PC-9 (cell line): ENCODE results near the gene MICOS13. TPM values are rescaled to one million over a fixed set of nuclear protein-coding genes. Genes with fewer than 3 reads are reported as not detected.

ENCODE experiments used
- BruUV-seq: library from RNA; stranded (reverse); fragments of 400-500 nt; replicated peaks from 2 replicates; lab custom pipeline; 2021; lab: Mats Ljungman, UMichigan
- CTCF ChIA-PET: fragments of 300-600 bp; sonication (Branson Sonifier 250); formaldehyde crosslinking; loops from one replicate; lab custom pipeline; 2022; ENCODE audit warnings: antibody characterized with exemption; lab: Charles Lee
- POLR2A ChIA-PET: fragments of 300-600 bp; sonication (Branson Sonifier 250); formaldehyde crosslinking; loops from one replicate; lab custom pipeline; 2022; ENCODE audit warnings: antibody characterized with exemption; ENCODE audit not compliant: unreplicated experiment; lab: Charles Lee
- DNase-seq, 2 experiments: peaks; one replicate each; pipeline versions ENCODE4 v3.0.0 to v3.0.0-alpha.2; 2015 to 2022; ENCODE audit warnings: mixed read lengths in 1 of 2
- H2AFZ ChIP-seq: fragments of 200-600 bp; sonication (generic); 2 replicates; pipeline ENCODE4 v1.8.1; 2017; ENCODE audit warnings: antibody characterized with exemption
- H3F3A ChIP-seq: fragments of 200-600 bp; sonication (generic); 2 replicates; pipeline ENCODE4 v1.8.1; 2017; ENCODE audit warnings: antibody characterized with exemption, mild to moderate bottlenecking, low read depth; ENCODE audit not compliant: insufficient read depth
- H3K27ac ChIP-seq: fragments of 200-600 bp; sonication (generic); 2 replicates; pipeline ENCODE4 v1.6.1; 2016; ENCODE audit warnings: mixed run types
- H3K27me3 ChIP-seq: fragments of 200-600 bp; sonication (generic); 2 replicates; pipeline ENCODE4 v1.6.1; 2016; ENCODE audit warnings: low read depth, mixed run types; ENCODE audit not compliant: insufficient read depth
- H3K36me3 ChIP-seq: fragments of 200-600 bp; sonication (generic); 2 replicates; pipeline ENCODE4 v1.6.1; 2016; ENCODE audit warnings: low read depth, mixed run types
- H3K4me1 ChIP-seq: fragments of 200-600 bp; sonication (generic); replicated peaks from 2 replicates; pipeline ENCODE4 v1.6.1; 2016; ENCODE audit warnings: mixed run types; ENCODE audit not compliant: insufficient read depth
- H3K4me2 ChIP-seq: fragments of 200-600 bp; sonication (generic); 2 replicates; pipeline ENCODE4 v1.6.1; 2017; ENCODE audit warnings: mixed run types
- H3K4me3 ChIP-seq: fragments of 200-600 bp; sonication (generic); 2 replicates; pipeline ENCODE4 v1.6.1; 2016; ENCODE audit warnings: mixed run types
- H3K79me2 ChIP-seq: fragments of 200-600 bp; sonication (generic); 2 replicates; pipeline ENCODE4 v1.6.1; 2017; ENCODE audit warnings: low read depth, mixed run types
- H3K9me2 ChIP-seq: fragments of 200-600 bp; sonication (generic); 2 replicates; pipeline ENCODE4 v1.8.1; 2017; ENCODE audit warnings: mild to moderate bottlenecking; ENCODE audit not compliant: insufficient read depth
- H3K9me3 ChIP-seq: fragments of 200-600 bp; sonication (generic); 2 replicates; pipeline ENCODE4 v1.8.1; 2016; ENCODE audit warnings: low read depth; ENCODE audit not compliant: insufficient read depth
- H4K20me1 ChIP-seq: fragments of 200-600 bp; sonication (generic); 2 replicates; pipeline ENCODE4 v1.8.1; 2017; ENCODE audit not compliant: insufficient read depth
- CTCF ChIP-seq: fragments of 200-600 bp; sonication (generic); conservative IDR thresholded peaks from 2 replicates; pipeline ENCODE4 v1.6.1; 2017; ENCODE audit warnings: mixed run types, antibody characterized with exemption, mild to moderate bottlenecking, moderate library complexity
- EZH2 ChIP-seq: fragments of 200-600 bp; sonication (generic); IDR thresholded peaks from 2 replicates; pipeline ENCODE4 v1.8.0; 2017; ENCODE audit warnings: antibody characterized with exemption, low read depth
- intact Hi-C: fragments of 100-400 bp; cut with micrococcal nuclease; formaldehyde crosslinking; loops from one replicate; pipeline ENCODE4 v1.10.0; 2022; ENCODE audit not compliant: unreplicated experiment
- total RNA-seq: library from RNA; stranded (reverse); gene quantifications from 2 replicates; pipeline ENCODE4 v1.2.3, GENCODE V29; 2021

The MICOS13 gene
- total RNA-seq, 1 experiment from 2014 or later: 34.7 TPM

- TF ChIP-seq EZH2 (no peak), CTCF (no peak)
- H3K4me2 ChIP-seq: no peak overlapping the region
- no peak overlapping the region for H3K27ac ChIP-seq
- peaks cover 25% of the 10 kb centered on the region for H4K20me1 ChIP-seq
- H3K4me3 ChIP-seq: no peak overlapping the region
- no peaks in the 10 kb centered on the region for H3K27me3 ChIP-seq
- H3K4me1 ChIP-seq: no peaks in the 10 kb centered on the region
- peaks cover 40% of the 10 kb centered on the region for H3K79me2 ChIP-seq
- H2AFZ ChIP-seq: no peak overlapping the region
- intact Hi-C loops: no loop called here
- H3K9me3 ChIP-seq: no peaks in the 10 kb centered on the region
- BruUV-seq: no TSS peak
- POLR2A ChIA-PET: no interaction called here
- H3K36me3 ChIP-seq: 0 out of 2 replicates have a peak, but pooled peaks cover 6% of the 10 kb centered on the region
- H3K9me2 ChIP-seq: no peaks in the 10 kb centered on the region
- DNase-seq: no peak
- no peaks in the 10 kb centered on the region for H3F3A ChIP-seq
- CTCF ChIA-PET: no interaction called here
These were observed 33.6 kb downstream of the MICOS13 start for GRCh38 chr19:5646703-5647102.

- Histone ChIP-seq H3K4me3 (no peak overlapping the region), H3K27me3 (no peaks in the 10 kb centered on the region), H3K27ac (no peak overlapping the region), H3K4me2 (no peak overlapping the region), H3F3A (no peaks in the 10 kb centered on the region), H3K4me1 (no peaks in the 10 kb centered on the region), H3K79me2 (peaks cover 51% of the 10 kb centered on the region), H3K9me2 (no peaks in the 10 kb centered on the region), H3K9me3 (no peaks in the 10 kb centered on the region), H2AFZ (no peak overlapping the region), H4K20me1 (peaks cover 38% of the 10 kb centered on the region), H3K36me3 (0 out of 2 replicates have a peak, but pooled peaks cover 6% of the 10 kb centered on the region)
- BruUV-seq: no TSS peak
- ChIA-PET CTCF (no interaction called here), POLR2A (no interaction called here)
- TF ChIP-seq CTCF (no peak), EZH2 (no peak)
- intact Hi-C loops: no loop called here
- no peak for DNase-seq
These were observed 34.9 kb downstream of the MICOS13 start for GRCh38 chr19:5645409-5645808.

- Histone ChIP-seq H4K20me1 (peaks cover 49% of the 10 kb centered on the region), H3K36me3 (0 out of 2 replicates have a peak, but pooled peaks cover 6% of the 10 kb centered on the region), H3K4me3 (no peak overlapping the region), H3K4me2 (no peak overlapping the region), H3K4me1 (no peaks in the 10 kb centered on the region), H2AFZ (no peak overlapping the region), H3K27ac (no peak overlapping the region), H3K9me2 (no peaks in the 10 kb centered on the region), H3F3A (no peaks in the 10 kb centered on the region), H3K27me3 (no peaks in the 10 kb centered on the region), H3K9me3 (no peaks in the 10 kb centered on the region), H3K79me2 (peaks cover 61% of the 10 kb centered on the region)
- no peak for TF ChIP-seq CTCF
- no peak for TF ChIP-seq EZH2
- CTCF ChIA-PET: no interaction called here
- POLR2A ChIA-PET: no interaction called here
- intact Hi-C loops: no loop called here
- DNase-seq: no peak
- no TSS peak for BruUV-seq
These were observed 36.3 kb downstream of the MICOS13 start for GRCh38 chr19:5644037-5644436.
